HepG2 (cell line): Measurements from ENCODE around the gene DEFB113.

ENCODE experiments used
- ZNF331 ChIP-seq: sonication (generic); formaldehyde crosslinking; IDR thresholded peaks from 2 replicates; pipeline ENCODE4 v1.4.0; 2020; ENCODE audit warnings: missing genetic modification reagents
- TF ChIP-seq, protein P1 (sequence below): sonication (generic); formaldehyde crosslinking; IDR thresholded peaks from 2 replicates; pipeline ENCODE4 v1.5.0; 2020; ENCODE audit warnings: mild to moderate bottlenecking, missing genetic modification reagents, moderate library complexity
- TF ChIP-seq, protein P2 (sequence below): sonication (generic); formaldehyde crosslinking; IDR thresholded peaks from 2 replicates; pipeline ENCODE4 v1.4.0; 2020; ENCODE audit warnings: missing genetic modification reagents, mild to moderate bottlenecking, borderline replicate concordance

DNA sequence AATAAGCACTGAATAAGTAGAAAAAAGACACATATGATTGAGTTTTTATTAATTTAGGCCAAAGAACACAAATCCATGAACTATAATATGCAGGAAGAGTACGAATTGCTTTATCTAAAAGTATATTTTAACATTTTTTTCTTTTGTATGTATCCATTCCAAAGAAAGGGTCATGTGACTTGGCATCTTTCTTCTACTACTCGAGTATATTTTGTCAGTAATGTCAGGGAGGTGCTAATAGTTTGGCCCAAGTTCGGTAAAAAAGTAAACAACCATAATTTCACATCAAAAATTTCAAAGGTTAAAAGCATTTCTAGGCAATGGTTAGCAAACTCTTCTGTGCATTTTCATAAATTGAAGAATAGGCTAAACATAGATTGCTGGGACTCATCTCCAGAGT is 33.7 kb upstream of the DEFB113 start:
- TF ChIP-seq, protein P1, sequence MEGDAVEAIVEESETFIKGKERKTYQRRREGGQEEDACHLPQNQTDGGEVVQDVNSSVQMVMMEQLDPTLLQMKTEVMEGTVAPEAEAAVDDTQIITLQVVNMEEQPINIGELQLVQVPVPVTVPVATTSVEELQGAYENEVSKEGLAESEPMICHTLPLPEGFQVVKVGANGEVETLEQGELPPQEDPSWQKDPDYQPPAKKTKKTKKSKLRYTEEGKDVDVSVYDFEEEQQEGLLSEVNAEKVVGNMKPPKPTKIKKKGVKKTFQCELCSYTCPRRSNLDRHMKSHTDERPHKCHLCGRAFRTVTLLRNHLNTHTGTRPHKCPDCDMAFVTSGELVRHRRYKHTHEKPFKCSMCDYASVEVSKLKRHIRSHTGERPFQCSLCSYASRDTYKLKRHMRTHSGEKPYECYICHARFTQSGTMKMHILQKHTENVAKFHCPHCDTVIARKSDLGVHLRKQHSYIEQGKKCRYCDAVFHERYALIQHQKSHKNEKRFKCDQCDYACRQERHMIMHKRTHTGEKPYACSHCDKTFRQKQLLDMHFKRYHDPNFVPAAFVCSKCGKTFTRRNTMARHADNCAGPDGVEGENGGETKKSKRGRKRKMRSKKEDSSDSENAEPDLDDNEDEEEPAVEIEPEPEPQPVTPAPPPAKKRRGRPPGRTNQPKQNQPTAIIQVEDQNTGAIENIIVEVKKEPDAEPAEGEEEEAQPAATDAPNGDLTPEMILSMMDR (CRISPR knock-in tag) = no peak
- TF ChIP-seq ZNF331 = no peak
- TF ChIP-seq, protein P2, sequence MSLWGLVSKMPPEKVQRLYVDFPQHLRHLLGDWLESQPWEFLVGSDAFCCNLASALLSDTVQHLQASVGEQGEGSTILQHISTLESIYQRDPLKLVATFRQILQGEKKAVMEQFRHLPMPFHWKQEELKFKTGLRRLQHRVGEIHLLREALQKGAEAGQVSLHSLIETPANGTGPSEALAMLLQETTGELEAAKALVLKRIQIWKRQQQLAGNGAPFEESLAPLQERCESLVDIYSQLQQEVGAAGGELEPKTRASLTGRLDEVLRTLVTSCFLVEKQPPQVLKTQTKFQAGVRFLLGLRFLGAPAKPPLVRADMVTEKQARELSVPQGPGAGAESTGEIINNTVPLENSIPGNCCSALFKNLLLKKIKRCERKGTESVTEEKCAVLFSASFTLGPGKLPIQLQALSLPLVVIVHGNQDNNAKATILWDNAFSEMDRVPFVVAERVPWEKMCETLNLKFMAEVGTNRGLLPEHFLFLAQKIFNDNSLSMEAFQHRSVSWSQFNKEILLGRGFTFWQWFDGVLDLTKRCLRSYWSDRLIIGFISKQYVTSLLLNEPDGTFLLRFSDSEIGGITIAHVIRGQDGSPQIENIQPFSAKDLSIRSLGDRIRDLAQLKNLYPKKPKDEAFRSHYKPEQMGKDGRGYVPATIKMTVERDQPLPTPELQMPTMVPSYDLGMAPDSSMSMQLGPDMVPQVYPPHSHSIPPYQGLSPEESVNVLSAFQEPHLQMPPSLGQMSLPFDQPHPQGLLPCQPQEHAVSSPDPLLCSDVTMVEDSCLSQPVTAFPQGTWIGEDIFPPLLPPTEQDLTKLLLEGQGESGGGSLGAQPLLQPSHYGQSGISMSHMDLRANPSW = no peak
